ENCODE results near the gene FBXL16. TPM values are rescaled to one million over a fixed set of nuclear protein-coding genes. Genes with fewer than 3 reads are reported as not detected.

The FBXL16 gene
- total RNA-seq, 6 experiments from 2014 or later = 0.05 to 2.3 (median 1.7) TPM; not detected in 3

DNA sequence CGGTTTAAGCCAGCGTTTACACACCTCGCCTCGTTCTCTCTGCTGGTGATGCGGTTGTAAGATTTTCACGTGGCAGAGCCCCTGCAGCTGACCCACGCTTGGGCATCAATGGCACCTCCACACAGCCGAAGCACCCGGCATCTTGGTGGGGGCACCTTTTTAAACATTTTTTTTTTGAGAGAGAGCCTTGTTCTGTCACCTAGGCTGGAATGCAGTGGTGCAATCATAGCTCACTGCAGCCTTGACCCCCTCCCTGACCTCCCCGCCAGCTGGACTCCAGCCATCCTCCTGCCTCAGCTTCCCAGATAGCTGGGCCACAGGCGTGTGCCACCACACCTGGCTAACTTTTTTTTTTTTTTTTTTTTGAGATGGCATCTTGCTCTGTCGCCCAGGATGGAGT, 51.6 kb downstream of the FBXL16 start:
- intact Hi-C loops (cut with DNase I) = no loop called here
- DNase-seq (no peak), ATAC-seq (no peak)
- Histone ChIP-seq H3K9me3 (no peaks in the 10 kb centered on the region), H3K4me3 (no peak overlapping the region), H3K27ac (no peak overlapping the region), H3K36me3 (no peaks in the 10 kb centered on the region), H3K4me1 (peaks cover 0 to 6% (median 0%) of the 10 kb centered on the region in 4 donors), H3K27me3 (no peaks in the 10 kb centered on the region)
- 50% methylated on average over 2 of the region's 12 CpGs for WGBS (ENCODE audit: insufficient coverage, low coverage, low lambda C conversion rate, missing lambda C conversion rate)
- TF ChIP-seq, protein P1, sequence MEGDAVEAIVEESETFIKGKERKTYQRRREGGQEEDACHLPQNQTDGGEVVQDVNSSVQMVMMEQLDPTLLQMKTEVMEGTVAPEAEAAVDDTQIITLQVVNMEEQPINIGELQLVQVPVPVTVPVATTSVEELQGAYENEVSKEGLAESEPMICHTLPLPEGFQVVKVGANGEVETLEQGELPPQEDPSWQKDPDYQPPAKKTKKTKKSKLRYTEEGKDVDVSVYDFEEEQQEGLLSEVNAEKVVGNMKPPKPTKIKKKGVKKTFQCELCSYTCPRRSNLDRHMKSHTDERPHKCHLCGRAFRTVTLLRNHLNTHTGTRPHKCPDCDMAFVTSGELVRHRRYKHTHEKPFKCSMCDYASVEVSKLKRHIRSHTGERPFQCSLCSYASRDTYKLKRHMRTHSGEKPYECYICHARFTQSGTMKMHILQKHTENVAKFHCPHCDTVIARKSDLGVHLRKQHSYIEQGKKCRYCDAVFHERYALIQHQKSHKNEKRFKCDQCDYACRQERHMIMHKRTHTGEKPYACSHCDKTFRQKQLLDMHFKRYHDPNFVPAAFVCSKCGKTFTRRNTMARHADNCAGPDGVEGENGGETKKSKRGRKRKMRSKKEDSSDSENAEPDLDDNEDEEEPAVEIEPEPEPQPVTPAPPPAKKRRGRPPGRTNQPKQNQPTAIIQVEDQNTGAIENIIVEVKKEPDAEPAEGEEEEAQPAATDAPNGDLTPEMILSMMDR (IDR thresholded peaks at IDR 0.05) = no peak
- no peak for TF ChIP-seq POLR2A (IDR thresholded peaks at IDR 0.05)

DNA sequence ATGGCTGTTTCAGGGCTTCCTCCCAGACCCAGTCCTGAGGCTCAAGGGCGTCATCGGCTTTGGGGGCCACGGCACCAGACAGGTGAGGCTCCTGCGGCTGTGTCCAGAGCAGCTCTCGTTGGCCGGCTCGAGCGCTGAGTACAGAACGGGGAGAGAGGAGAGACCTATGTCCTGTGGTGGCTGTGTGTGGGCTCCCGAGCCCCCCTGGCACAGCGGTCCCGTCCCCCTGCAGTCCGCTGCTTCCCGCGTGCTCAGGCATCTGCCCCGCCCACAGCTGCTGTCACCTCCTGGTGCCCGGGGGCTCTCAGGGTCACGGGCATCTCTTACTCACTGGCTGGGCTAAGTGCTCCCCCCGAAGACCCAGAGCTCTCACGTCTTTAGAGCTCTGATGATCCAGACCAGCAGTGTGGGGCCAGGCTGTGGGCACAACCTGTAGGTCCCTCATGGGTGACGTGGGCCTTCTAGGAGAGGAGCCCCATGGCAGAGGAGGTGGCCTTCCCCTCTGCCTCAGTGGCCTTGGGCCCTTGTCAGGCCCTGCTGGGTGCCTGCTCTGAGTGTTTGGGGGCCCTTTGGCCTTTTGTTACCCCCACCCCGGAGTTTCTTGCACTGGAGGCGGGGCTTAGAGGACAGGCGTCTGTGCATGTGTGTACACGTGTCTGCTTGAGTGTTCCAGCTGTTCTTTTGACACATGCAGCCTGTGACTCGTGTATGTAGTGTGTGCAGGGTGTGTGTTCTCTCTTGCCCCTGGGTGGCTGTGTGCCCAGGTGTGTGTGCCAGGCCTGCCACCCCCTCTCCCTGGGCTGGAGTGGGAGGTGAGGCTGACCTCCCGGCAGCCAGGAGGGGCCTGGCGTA, 52.9 kb downstream of the FBXL16 start:
- Histone ChIP-seq H3K4me3 (no peak overlapping the region), H3K27ac (no peak overlapping the region), H3K4me1 (peaks cover 0 to 9% (median 1%) of the 10 kb centered on the region in 4 donors), H3K9me3 (no peaks in the 10 kb centered on the region), H3K27me3 (no peaks in the 10 kb centered on the region), H3K36me3 (no peaks in the 10 kb centered on the region)
- ATAC-seq (no peak), DNase-seq (no peak)
- intact Hi-C loops (cut with DNase I) = no loop called here
- TF ChIP-seq, protein P1 (IDR thresholded peaks at IDR 0.05) = no peak
- no peak for TF ChIP-seq POLR2A (IDR thresholded peaks at IDR 0.05)
- WGBS (ENCODE audit: insufficient coverage, low coverage, low lambda C conversion rate, missing lambda C conversion rate) = 100% methylated on average over 3 of the region's 28 CpGs

GRCh38 chr16:651844-652243, 53.8 kb downstream of the FBXL16 start:
- no CpG with 5 or more reads among the region's 22 CpGs for WGBS (ENCODE audit: insufficient coverage, low coverage, low lambda C conversion rate, missing lambda C conversion rate)
- H3K27ac ChIP-seq = no peak overlapping the region
- no peaks in the 10 kb centered on the region for H3K9me3 ChIP-seq
- H3K4me3 ChIP-seq = no peak overlapping the region
- TF ChIP-seq POLR2A (IDR thresholded peaks at IDR 0.05) = no peak
- TF ChIP-seq, protein P1 (IDR thresholded peaks at IDR 0.05) = no peak
- intact Hi-C loops (cut with DNase I) = no loop called here
- DNase-seq (no peak), ATAC-seq (no peak)
- H3K36me3 ChIP-seq = no peaks in the 10 kb centered on the region
- no peaks in the 10 kb centered on the region for H3K27me3 ChIP-seq
- peaks cover 0 to 17% (median 6%) of the 10 kb centered on the region in 4 donors for H3K4me1 ChIP-seq

DNA sequence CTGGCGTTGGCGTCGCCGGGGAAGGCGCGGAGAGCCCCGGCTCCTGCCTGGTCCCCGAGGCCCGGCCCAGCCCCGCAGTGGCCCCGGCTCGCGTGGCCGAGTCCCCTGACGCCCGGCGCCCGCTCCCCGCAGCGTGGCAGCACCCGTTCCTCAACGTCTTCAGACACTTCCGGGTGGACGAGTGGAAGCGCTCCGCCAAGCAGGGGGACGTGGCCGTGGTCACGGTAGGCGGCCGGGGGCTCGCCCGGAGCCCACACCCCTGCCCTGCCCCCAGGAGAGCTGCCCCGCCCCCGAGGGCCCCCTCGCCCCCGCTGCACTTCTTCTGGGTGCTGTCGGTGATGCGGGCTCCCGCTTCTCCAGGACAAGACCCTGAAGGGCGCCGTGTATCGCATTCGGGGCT, 56.0 kb downstream of the FBXL16 start:
- ATAC-seq = no peak
- peaks cover 0 to 34% (median 16%) of the 10 kb centered on the region in 4 donors for H3K4me1 ChIP-seq
- intact Hi-C loops (cut with DNase I) = no loop called here

More for the DNA sequence above, 56.0 kb downstream of the FBXL16 start:
- H3K27ac ChIP-seq = peak overlapping the region in 1 of 3 donors; percentile 94
- no peaks in the 10 kb centered on the region for H3K36me3 ChIP-seq
- 10% methylated on average over 2 of the region's 44 CpGs for WGBS (ENCODE audit: insufficient coverage, low coverage, low lambda C conversion rate, missing lambda C conversion rate)
- TF ChIP-seq, protein P1 (IDR thresholded peaks at IDR 0.05) = no peak
- TF ChIP-seq POLR2A (IDR thresholded peaks at IDR 0.05) = no peak
- peak overlapping the region; percentile 46 to 88 (median 72) for H3K4me3 ChIP-seq
- H3K9me3 ChIP-seq = no peaks in the 10 kb centered on the region
- no peaks in the 10 kb centered on the region for H3K27me3 ChIP-seq
- DNase-seq = no peak

Data from right lobe of liver (tissue), 6 donors.